MCF 10A (cell line): ENCODE results near the gene ESPN. TPM values are rescaled to one million over a fixed set of nuclear protein-coding genes. Genes with fewer than 3 reads are reported as not detected.
A peak's percentile ranks its signal among the peaks of the same experiment; 100 is the strongest.

Source experiments
- BruUV-seq: library from RNA; stranded (reverse); fragments of 400-500 nt; replicated peaks from 2 replicates; lab custom pipeline; 2021; lab: Mats Ljungman, UMichigan
- CTCF ChIA-PET: fragments of 300-600 bp; sonication (Branson Sonifier 250); formaldehyde crosslinking; extraction: SDS; loops from one replicate; lab custom pipeline; 2021; ENCODE audit warnings: antibody characterized with exemption, inconsistent platforms; lab: Yijun Ruan, JAX
- POLR2A ChIA-PET: fragments of 300-600, 350-650 bp; sonication (Branson Sonifier 250); formaldehyde crosslinking; extraction: SDS; loops from one replicate; lab custom pipeline; 2020; ENCODE audit warnings: antibody characterized with exemption, inconsistent platforms; lab: Yijun Ruan, JAX
- DNase-seq: peaks from one replicate; pipeline ENCODE4 v3.0.0-alpha.2; 2018; ENCODE audit not compliant: unreplicated experiment
- H3K27ac Mint-ChIP-seq: one replicate; pipeline ENCODE4 v1.8.0; 2022; ENCODE audit warnings: mild to moderate bottlenecking, low read depth, mixed read lengths; ENCODE audit not compliant: unreplicated experiment
- H3K27me3 Mint-ChIP-seq: one replicate; pipeline ENCODE4 v1.8.0; 2022; ENCODE audit warnings: mixed read lengths; ENCODE audit not compliant: insufficient read depth, unreplicated experiment
- H3K36me3 Mint-ChIP-seq: one replicate; pipeline ENCODE4 v1.8.0; 2022; ENCODE audit warnings: mild to moderate bottlenecking, moderate library complexity, mixed read lengths; ENCODE audit not compliant: insufficient read depth, unreplicated experiment
- H3K4me1 Mint-ChIP-seq: one replicate; pipeline ENCODE4 v1.8.0; 2022; ENCODE audit warnings: mixed read lengths; ENCODE audit not compliant: insufficient read depth, unreplicated experiment
- H3K4me3 Mint-ChIP-seq: one replicate; pipeline ENCODE4 v1.8.0; 2022; ENCODE audit warnings: mild to moderate bottlenecking, moderate library complexity, mixed read lengths; ENCODE audit not compliant: unreplicated experiment
- H3K9me3 Mint-ChIP-seq: one replicate; pipeline ENCODE4 v1.8.0; 2022; ENCODE audit warnings: mixed read lengths; ENCODE audit not compliant: unreplicated experiment
- CTCF ChIP-seq: fragments of 200-600 bp; IDR thresholded peaks from one replicate; pipeline ENCODE4 v1.8.0; 2022; ENCODE audit warnings: antibody characterized with exemption, mild to moderate bottlenecking; ENCODE audit not compliant: unreplicated experiment
- intact Hi-C: fragments of 100-400 bp; cut with micrococcal nuclease; formaldehyde crosslinking; loops from 2 replicates; pipeline ENCODE4 v1.14.1; 2022
- total RNA-seq: library from RNA; stranded (reverse); gene quantifications from 2 replicates; pipeline ENCODE4 v1.2.3, GENCODE V29; 2022

Gene ESPN
- total RNA-seq, 1 experiment from 2014 or later = 0.68 TPM

- Mint-ChIP-seq H3K27ac (peak overlapping the region; percentile 66), H3K9me3 (no peaks in the 10 kb centered on the region), H3K4me3 (peak overlapping the region; percentile 77), H3K4me1 (peaks cover 39% of the 10 kb centered on the region), H3K27me3 (no peaks in the 10 kb centered on the region), H3K36me3 (peaks cover 12% of the 10 kb centered on the region)
- intact Hi-C loops = no loop called here
- POLR2A ChIA-PET = interaction anchor here (0.6 to 6.3 kb wide), 19 partner anchors 11 to 272 kb away, joined by 3 to 63 read pairs (median 4); partner anchors contain the start of genes KLHL21, NOL9 and ZBTB48
- TF ChIP-seq CTCF = no peak
- peak; percentile 82 for DNase-seq
- BruUV-seq = TSS peak; percentile 78
- CTCF ChIA-PET = interaction anchor here (0.6 to 4.9 kb wide), 24 partner anchors 8 to 249 kb away, joined by 3 to 26 read pairs (median 4); partner anchors contain the start of genes NOL9 and TAS1R1
Observed at GRCh38 chr1:6490181-6491080, 65.9 kb downstream of the ESPN start.

- ChIA-PET CTCF (interaction anchor here (0.6 to 4.9 kb wide), 12 partner anchors 11 to 250 kb away, joined by 3 to 26 read pairs (median 4); partner anchors contain the start of genes NOL9 and TAS1R1), POLR2A (interaction anchor here (0.6 to 6.3 kb wide), 13 partner anchors 12 to 271 kb away, joined by 3 to 63 read pairs (median 6); partner anchors contain the start of genes KLHL21, NOL9 and ZBTB48)
- peaks cover 12% of the 10 kb centered on the region for H3K36me3 Mint-ChIP-seq
- peak overlapping the region; percentile 44 for H3K27ac Mint-ChIP-seq
- peak overlapping the region; percentile 77 for H3K4me3 Mint-ChIP-seq
- H3K9me3 Mint-ChIP-seq = no peaks in the 10 kb centered on the region
- intact Hi-C loops = no loop called here
- TSS peak; percentile 87 for BruUV-seq
- H3K27me3 Mint-ChIP-seq = no peaks in the 10 kb centered on the region
- H3K4me1 Mint-ChIP-seq = peaks cover 45% of the 10 kb centered on the region
- TF ChIP-seq CTCF = no peak
- DNase-seq = no peak
Observed at GRCh38 chr1:6491081-6491449, 66.5 kb downstream of the ESPN start.

- H3K4me1 Mint-ChIP-seq = peaks cover 41% of the 10 kb centered on the region
- no peaks in the 10 kb centered on the region for H3K9me3 Mint-ChIP-seq
- ChIA-PET POLR2A (interaction anchor here (0.6 to 6.3 kb wide), 12 partner anchors 12 to 271 kb away, joined by 3 to 63 read pairs (median 8); partner anchors contain the start of genes KLHL21, NOL9 and ZBTB48), CTCF (interaction anchor here (0.6 to 4.9 kb wide), 7 partner anchors 11 to 1017 kb away, joined by 3 to 26 read pairs (median 3); partner anchors contain the start of genes NOL9 and TAS1R1)
- peak within 1 kb of the TSS; percentile 77 for H3K4me3 Mint-ChIP-seq
- peaks cover 12% of the 10 kb centered on the region for H3K36me3 Mint-ChIP-seq
- intact Hi-C loops = no loop called here
- H3K27ac Mint-ChIP-seq = peak within 1 kb of the TSS; percentile 44
- H3K27me3 Mint-ChIP-seq = no peaks in the 10 kb centered on the region
- DNase-seq = peak; percentile 90
- TF ChIP-seq CTCF = no peak
- BruUV-seq = no TSS peak
Observed at GRCh38 chr1:6491480-6491962, 66.9 kb downstream of the ESPN start, which contains the start of gene PLEKHG5. Gene PLEKHG5, minus strand, starts transcription at chr1:6491667. Its CDS starts 14,096 bp downstream, at chr1:6477571.
